Endothelial cell (in vitro differentiated cells): ENCODE measurements around the gene TFIP11. TPM values are rescaled to one million over a fixed set of nuclear protein-coding genes. Genes with fewer than 3 reads are reported as not detected.

ENCODE experiments used
- DNase-seq: peaks from one replicate; pipeline ENCODE4 v3.0.0; 2021; ENCODE audit warnings: low spot score
- H3K27ac Mint-ChIP-seq: one replicate; pipeline ENCODE4 v1.8.0; 2021; ENCODE audit warnings: mixed read lengths, inconsistent platforms; ENCODE audit not compliant: unreplicated experiment
- H3K27me3 Mint-ChIP-seq: one replicate; pipeline ENCODE4 v1.8.0; 2021; ENCODE audit warnings: mild to moderate bottlenecking, moderate library complexity, mixed read lengths, inconsistent platforms; ENCODE audit not compliant: unreplicated experiment
- H3K36me3 Mint-ChIP-seq: one replicate; pipeline ENCODE4 v1.8.0; 2021; ENCODE audit warnings: mild to moderate bottlenecking, low read depth, mixed read lengths, inconsistent platforms; ENCODE audit not compliant: unreplicated experiment
- H3K4me1 Mint-ChIP-seq: one replicate; pipeline ENCODE4 v1.8.0; 2021; ENCODE audit warnings: mild to moderate bottlenecking, mixed read lengths, inconsistent platforms; ENCODE audit not compliant: unreplicated experiment
- H3K4me3 Mint-ChIP-seq: one replicate; pipeline ENCODE4 v1.8.0; 2021; ENCODE audit warnings: mild to moderate bottlenecking, mixed read lengths, inconsistent platforms; ENCODE audit not compliant: unreplicated experiment
- H3K9me3 Mint-ChIP-seq: one replicate; pipeline ENCODE4 v1.8.0; 2021; ENCODE audit warnings: mixed read lengths, inconsistent platforms; ENCODE audit not compliant: unreplicated experiment
- CTCF ChIP-seq: fragments of 200-600 bp; sonication (generic); IDR thresholded peaks from one replicate; pipeline ENCODE4 v1.5.0; 2021; ENCODE audit warnings: antibody characterized with exemption; ENCODE audit not compliant: unreplicated experiment
- long read RNA-seq: library from polyadenylated mRNA; unstranded; transcript quantifications from one replicate; pipeline ENCODE4 v2.0.0, GENCODE V29; 2020; ENCODE audit not compliant: unreplicated experiment
- total RNA-seq: library from RNA; stranded (reverse); fragmentation: NEBNext Ultra II Directional; extraction: Animal tissue kit (Norgen Biotek cat#: 25700); gene quantifications from one replicate; pipeline ENCODE4 v1.2.1, GENCODE V29; 2021; ENCODE audit not compliant: unreplicated experiment

Gene TFIP11
- total RNA-seq: 38.6 TPM
- long read RNA-seq, transcript TFIP11-204 (15 exons, 3,586 nt): major isoform, 12 of 18 reads
- long read RNA-seq, partial matches to known transcripts: 1 of 18 reads
- long read RNA-seq, other reads (novel, unspliced or antisense): 2 of 18 reads

DNA sequence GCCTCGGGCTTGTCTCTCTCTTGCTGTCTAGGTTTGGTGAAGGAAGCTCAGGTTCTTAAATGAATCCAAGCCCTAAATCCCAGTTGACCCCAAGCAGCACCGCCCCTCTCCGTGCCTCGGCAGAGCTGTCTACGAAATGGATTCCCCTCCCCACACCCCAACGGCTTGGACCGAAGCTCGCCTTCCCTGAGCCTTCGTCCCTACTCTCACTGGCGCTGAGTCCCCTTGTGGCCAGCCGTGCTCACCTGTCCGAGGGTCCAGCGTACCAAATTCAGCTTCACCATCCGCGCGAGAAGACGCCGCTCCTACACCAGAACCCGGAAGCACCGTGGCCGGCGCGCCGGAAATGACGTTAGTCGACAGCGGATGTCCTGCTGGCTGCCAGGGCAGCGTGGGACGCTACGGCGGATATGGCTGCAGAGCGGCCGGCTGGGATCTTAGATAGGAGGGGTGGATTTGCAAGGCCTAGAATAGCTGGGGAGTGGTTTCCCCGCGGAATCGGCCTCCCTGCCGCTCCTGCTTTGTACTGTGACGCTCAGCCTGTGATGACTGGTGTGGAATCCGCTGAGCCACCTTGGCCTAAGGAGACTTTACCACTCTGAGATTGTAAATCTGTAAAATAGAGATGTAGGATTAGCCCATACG is at the start of gene TFIP11:
TFIP11 (minus strand) TSS at position 325 of the 645 bp plus-strand sequence. CDS start 2,201 bp downstream, outside the sequence.
- peak within 1 kb of the TSS; percentile 100 for H3K27ac Mint-ChIP-seq
- peaks cover 27% of the 10 kb centered on the region for H3K4me1 Mint-ChIP-seq
- H3K36me3 Mint-ChIP-seq: peaks cover 11% of the 10 kb centered on the region
- H3K4me3 Mint-ChIP-seq: peak within 1 kb of the TSS; percentile 99
- DNase-seq: peak; percentile 98
- H3K9me3 Mint-ChIP-seq: no peaks in the 10 kb centered on the region
- TF ChIP-seq CTCF: peak; percentile 20
- peaks cover 10% of the 10 kb centered on the region for H3K27me3 Mint-ChIP-seq

DNA sequence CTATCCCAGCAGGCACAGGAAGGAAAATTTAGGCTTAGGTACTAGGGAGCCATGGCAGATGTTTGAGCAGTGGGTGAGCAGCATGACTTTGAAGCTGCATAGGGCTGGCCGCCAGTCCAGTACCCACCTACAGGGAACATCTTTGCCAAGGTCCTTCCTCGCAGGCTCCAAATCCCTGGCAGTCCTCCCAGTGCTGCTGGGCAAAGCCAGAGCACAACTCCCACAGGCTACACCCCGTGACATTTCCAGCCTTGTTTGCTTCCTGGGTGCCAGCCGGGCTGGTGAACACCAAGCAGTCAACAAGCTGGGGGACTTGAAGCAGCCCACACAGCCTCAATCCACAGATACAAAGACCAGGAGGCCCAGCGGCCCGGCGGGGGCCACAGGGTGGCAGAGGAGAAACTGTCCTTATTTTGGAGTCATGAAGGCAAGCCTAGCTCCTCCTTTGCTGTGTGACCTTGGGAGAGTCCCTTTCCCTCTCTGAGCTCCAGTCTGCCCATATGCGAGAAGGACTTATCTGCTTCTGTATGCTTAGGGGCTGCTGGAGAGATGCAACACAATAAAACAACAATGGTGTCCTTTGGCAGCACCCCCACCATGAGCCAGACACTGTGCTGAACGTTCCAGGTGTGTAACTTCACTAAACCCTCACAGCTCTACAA is 49.6 kb upstream of the TFIP11 start:
- no peak for DNase-seq
- H3K27me3 Mint-ChIP-seq: peaks cover 2% of the 10 kb centered on the region
- TF ChIP-seq CTCF: no peak
- H3K36me3 Mint-ChIP-seq: no peaks in the 10 kb centered on the region
- H3K4me1 Mint-ChIP-seq: peaks cover 15% of the 10 kb centered on the region
- H3K27ac Mint-ChIP-seq: no peak overlapping the region
- H3K9me3 Mint-ChIP-seq: no peaks in the 10 kb centered on the region
- no peak overlapping the region for H3K4me3 Mint-ChIP-seq

- Mint-ChIP-seq H3K36me3 (no peaks in the 10 kb centered on the region), H3K4me3 (no peak overlapping the region), H3K27me3 (peaks cover 2% of the 10 kb centered on the region), H3K27ac (no peak overlapping the region), H3K9me3 (no peaks in the 10 kb centered on the region), H3K4me1 (peaks cover 15% of the 10 kb centered on the region)
- TF ChIP-seq CTCF: no peak
- DNase-seq: no peak
Observed at GRCh38 chr22:26559961-26560575, 47.8 kb upstream of the TFIP11 start.

DNA sequence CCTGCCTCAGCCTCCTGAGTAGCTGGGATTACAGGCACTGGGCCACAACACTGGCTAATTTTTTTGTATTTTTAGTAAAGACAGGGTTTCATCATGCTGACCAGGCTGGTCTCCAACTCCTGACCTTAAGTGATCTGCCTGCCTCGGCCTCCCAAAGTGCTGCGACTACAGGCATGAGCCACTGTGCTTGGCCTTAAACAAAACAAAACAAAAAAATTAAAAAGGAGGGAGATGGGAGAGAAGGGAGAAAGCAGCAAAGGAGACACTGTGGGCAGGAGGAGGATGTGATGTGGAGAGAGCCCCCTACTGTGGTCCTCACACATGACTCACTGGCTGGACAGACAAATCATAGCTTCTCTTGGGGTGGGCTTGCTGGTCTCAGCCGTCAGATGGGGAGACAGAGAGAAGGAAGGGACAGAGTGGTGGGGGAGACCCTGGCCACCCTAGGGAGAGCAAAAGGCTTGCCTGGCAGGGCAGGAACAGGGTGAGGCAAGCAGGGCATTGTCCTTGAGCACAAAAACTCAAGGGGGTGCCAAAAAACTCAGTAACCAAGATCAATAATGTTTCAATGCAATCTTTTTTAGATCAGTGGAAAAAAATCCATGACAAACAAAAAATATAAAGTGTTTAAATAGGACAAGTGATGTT is 46.1 kb upstream of the TFIP11 start:
- Mint-ChIP-seq H3K27me3 (no peaks in the 10 kb centered on the region), H3K36me3 (no peaks in the 10 kb centered on the region), H3K9me3 (no peaks in the 10 kb centered on the region), H3K4me3 (no peak overlapping the region), H3K4me1 (peaks cover 10% of the 10 kb centered on the region), H3K27ac (no peak overlapping the region)
- no peak for DNase-seq
- no peak for TF ChIP-seq CTCF
